GM21526 (cell line): ENCODE results near the gene MSTN.
"Not testable (repeated sequence)": the region's sequence is repeated elsewhere in the genome, so short reads cannot be mapped to it uniquely, and the experiment has no call there.

Source experiments
- ATAC-seq: cut with Tn5 transposase; IDR thresholded peaks from one replicate; pipeline ENCODE4 v1.9.1; 2021; ENCODE audit warnings: moderate library complexity; ENCODE audit not compliant: unreplicated experiment, low FRiP score

The MSTN gene

GRCh38 chr2:190068764-190069163 is 6.2 kb upstream of the MSTN start:
- no peak for ATAC-seq

DNA sequence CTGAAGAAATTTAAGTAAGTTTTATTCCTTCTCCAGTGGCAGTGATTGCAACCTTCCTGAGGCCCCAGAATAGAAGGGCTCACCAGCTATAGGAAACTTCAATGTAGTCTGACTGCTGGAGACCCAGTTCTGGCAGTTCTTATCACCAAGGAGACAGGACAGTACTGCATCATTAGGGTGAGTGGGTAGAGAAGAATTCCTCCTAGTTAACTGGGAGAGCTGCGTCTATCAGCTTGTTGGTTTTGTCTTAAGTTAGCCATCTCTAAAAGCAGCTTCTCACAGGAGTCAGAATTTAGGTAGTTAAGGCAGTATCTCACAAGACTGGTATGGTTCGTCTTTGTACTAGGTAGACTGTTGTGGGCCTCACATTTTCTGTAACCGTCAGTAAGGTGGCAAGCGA is 3.3 kb upstream of the MSTN start:
- no peak for ATAC-seq

GRCh38 chr2:190063624-190064023 is 1.1 kb upstream of the MSTN start:
- no peak for ATAC-seq

- no peak for ATAC-seq
Observed at GRCh38 chr2:190062053-190062452, 476 bp downstream of the MSTN start.

- ATAC-seq, result no peak
Observed at GRCh38 chr2:190060626-190061025, 1.9 kb downstream of the MSTN start.

- ATAC-seq, result no peak
Observed at GRCh38 chr2:190060019-190060418, 2.5 kb downstream of the MSTN start.

DNA sequence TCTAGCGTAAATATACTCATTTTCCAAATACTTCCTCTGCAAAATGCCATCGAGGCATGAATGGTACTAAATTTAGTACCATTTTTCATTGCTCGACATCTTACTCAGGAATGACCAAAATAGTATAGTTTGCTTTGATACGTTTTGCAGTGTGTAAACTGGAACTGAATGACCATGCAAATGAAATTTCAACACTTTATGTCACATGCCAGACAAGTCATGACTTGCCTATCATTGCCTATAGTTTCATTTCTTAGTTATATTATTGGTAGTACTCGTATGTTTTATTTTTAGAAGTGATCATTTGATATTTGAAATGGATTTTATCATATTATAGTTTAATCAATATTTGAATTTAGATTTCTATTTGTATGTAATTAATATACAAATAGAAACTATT is 9.1 kb downstream of the MSTN start:
- ATAC-seq, result no peak

- ATAC-seq, result no peak
Observed at GRCh38 chr2:190052307-190052706, 10.2 kb downstream of the MSTN start.

DNA sequence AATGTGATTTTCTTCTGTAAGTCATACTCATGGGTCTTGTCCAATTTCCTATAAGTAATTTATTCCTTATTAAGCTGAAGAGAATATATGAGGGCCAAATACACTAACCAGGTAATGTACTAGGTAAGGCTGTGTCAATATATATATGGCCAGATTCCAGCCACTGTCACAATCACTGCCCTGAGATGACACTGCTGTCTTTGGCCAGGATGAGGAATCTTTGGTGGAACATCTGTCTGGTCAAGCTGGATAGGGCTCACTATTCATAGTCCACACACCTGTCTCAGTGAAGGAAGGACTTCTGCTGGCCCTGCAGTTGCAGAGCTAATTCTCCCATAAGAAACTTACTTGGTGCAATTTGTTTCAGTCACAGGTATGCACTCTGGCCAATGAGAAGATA is 11.3 kb downstream of the MSTN start:
- no peak for ATAC-seq

DNA sequence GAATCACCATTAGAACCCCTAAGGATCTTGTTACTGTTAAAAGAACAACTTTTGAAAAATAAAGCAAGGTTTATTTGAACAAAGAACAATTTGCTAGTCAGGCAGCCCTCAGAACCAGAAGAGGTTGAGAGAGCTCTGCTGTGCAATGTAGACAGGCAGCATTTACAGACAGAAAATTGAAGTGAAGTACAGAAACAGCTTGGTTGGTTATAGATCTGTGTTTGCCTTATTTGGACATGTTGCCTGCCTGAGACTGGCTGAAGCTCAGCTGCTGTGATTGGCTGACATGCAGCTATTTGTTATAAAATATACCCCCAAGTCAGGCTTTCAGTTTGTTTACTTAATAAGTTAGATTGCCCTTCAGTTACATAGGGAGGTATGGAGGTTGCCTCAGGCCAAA is 12.5 kb downstream of the MSTN start:
- ATAC-seq, result no peak

- ATAC-seq, result no peak
Observed at GRCh38 chr2:190044866-190045265, 17.7 kb downstream of the MSTN start.

DNA sequence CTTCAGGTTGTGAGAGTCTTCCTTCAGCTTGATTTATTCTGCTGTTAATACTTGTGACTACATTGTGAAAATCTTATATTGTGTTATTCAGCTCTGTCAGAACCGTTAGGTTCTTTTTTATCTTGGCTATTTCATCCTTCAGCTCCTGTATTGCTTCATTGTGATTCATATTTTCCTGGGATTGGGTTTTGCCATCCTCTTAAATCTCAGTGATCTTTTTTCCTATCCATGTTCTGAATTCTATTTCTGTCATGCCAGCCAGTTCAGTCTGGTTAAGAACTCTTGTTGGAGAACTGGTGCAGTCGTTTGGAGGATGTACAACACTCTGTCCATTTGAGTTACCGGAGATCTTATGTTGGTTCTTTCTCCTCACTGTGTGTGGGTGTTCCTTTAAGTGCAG is 19.1 kb downstream of the MSTN start:
- no peak for ATAC-seq

DNA sequence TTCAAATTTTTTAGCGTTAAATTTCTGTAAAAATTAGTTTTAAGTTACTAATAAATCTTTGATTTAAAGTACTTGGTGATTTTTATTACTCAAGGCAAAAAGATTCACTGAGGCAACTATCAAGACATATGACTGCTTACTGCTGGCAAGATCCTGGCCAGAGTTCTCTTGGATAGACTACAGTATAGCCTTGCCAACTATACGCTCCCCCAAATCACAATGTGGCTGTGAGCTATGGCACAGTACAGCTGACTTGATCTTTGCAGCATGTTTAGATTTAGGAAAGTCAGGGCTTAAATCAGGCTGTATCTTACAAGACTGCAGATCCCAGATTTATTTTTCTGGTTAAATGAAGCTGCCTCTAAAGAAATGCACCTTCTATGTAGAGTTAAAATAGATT is 26.5 kb downstream of the MSTN start:
- ATAC-seq, result no peak

DNA sequence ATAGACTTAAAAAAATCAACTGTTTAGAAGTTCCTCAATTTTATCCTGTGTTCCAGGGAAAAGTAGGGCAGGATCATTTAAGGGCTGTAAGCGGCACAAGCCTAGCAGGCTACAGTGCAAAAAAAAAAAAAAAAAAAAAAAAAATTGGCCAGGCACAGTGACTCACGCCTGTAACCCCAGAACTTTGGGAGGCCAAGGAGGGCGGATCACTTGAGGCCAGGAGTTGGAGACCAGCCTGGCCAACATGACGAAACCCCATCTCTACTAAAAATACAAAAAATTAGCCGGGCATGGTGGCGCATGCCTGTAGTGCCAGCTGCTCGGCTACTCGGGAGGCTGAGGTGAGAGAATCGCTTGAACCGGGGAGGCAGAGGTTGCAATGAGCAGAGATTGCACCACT is 28.1 kb downstream of the MSTN start:
- ATAC-seq, result not testable (repeated sequence)

- no peak for ATAC-seq
Observed at GRCh38 chr2:190031969-190032618, 30.4 kb downstream of the MSTN start.

DNA sequence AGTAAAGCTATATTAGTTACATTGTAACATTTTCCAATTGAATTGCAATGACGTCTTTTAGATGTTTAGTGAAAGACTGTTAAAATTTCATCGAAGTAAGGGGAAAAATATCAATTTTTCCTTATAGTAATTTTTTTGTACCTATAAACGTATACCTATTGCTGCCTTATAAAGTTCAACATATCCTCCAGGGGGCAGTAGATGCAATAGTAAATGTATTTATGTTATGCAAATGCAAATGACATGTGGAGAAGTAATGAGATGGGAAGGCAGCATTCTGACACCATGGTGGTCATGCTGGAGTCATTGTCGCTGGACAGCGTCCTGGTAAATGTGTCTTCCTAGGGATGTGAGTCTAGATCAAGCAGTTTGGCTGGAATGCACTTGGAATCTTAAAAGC is 38.7 kb downstream of the MSTN start:
- no peak for ATAC-seq

GRCh38 chr2:190020720-190021119 is 41.8 kb downstream of the MSTN start:
- no peak for ATAC-seq

- no peak for ATAC-seq
Observed at GRCh38 chr2:190017837-190018236, 44.7 kb downstream of the MSTN start.

- not testable (repeated sequence) for ATAC-seq
Observed at GRCh38 chr2:190015969-190016368, 46.6 kb downstream of the MSTN start.
